Bronchial epithelial cell (primary cell): Measurements from ENCODE around the gene CHAD. TPM values are rescaled to one million over a fixed set of nuclear protein-coding genes. Genes with fewer than 3 reads are reported as not detected.

Experiments used
- DNase-seq: peaks from one replicate; pipeline ENCODE4 v3.0.0-alpha.2; 2010; ENCODE audit warnings: low read depth
- FAIRE-seq: peaks from 2 replicates; lab custom pipeline; 2011; peaks lifted over from hg19 to GRCh38; lab: Jason Lieb, UNC
- H3K27me3 ChIP-seq: 2 replicates; pipeline ENCODE4 v1.5.1; 2011; ENCODE audit warnings: low read length; ENCODE audit not compliant: control insufficient read depth, insufficient read depth
- H3K36me3 ChIP-seq: 2 replicates; pipeline ENCODE4 v1.5.1; 2011; ENCODE audit warnings: low read length; ENCODE audit not compliant: control insufficient read depth, insufficient read depth
- H3K4me3 ChIP-seq: 2 replicates; pipeline ENCODE4 v1.5.1; 2011; ENCODE audit warnings: mild to moderate bottlenecking, low read depth, low read length, control low read depth
- CTCF ChIP-seq: IDR thresholded peaks from 2 replicates; pipeline ENCODE4 v1.5.1; 2011; ENCODE audit warnings: mild to moderate bottlenecking, moderate library complexity, low read length, control low read depth, inconsistent platforms; ENCODE audit not compliant: insufficient read depth, severe bottlenecking
- total RNA-seq: library from RNA; depleted of rRNA; stranded (reverse); fragments of >200 nt; gene quantifications from 2 replicates; pipeline ENCODE4 v1.2.1, GENCODE V29; 2014

Gene CHAD
- total RNA-seq, 1 donor from 2014 or later = not detected

GRCh38 chr17:50467114-50467854 lies 1.4 kb downstream of the CHAD start:
- Histone ChIP-seq H3K36me3 (peaks cover 8% of the 10 kb centered on the region), H3K27me3 (peaks cover 8% of the 10 kb centered on the region), H3K4me3 (no peak overlapping the region)
- DNase-seq = no peak
- no peak for TF ChIP-seq CTCF
- FAIRE-seq = no peak

- DNase-seq (no peak), FAIRE-seq (no peak)
- H3K27me3 ChIP-seq = peaks cover 8% of the 10 kb centered on the region
- H3K4me3 ChIP-seq = no peak overlapping the region
- peaks cover 9% of the 10 kb centered on the region for H3K36me3 ChIP-seq
- TF ChIP-seq CTCF = no peak
Observed at GRCh38 chr17:50466371-50467113, 2.1 kb downstream of the CHAD start.

GRCh38 chr17:50465635-50466034 lies 3.0 kb downstream of the CHAD start:
- DNase-seq (no peak), FAIRE-seq (no peak)
- H3K36me3 ChIP-seq = peaks cover 9% of the 10 kb centered on the region
- H3K4me3 ChIP-seq = no peak overlapping the region
- TF ChIP-seq CTCF = no peak
- peaks cover 8% of the 10 kb centered on the region for H3K27me3 ChIP-seq

GRCh38 chr17:50465171-50465570 lies 3.5 kb downstream of the CHAD start:
- Histone ChIP-seq H3K36me3 (peaks cover 9% of the 10 kb centered on the region), H3K4me3 (no peak overlapping the region), H3K27me3 (peaks cover 8% of the 10 kb centered on the region)
- FAIRE-seq (no peak), DNase-seq (no peak)
- TF ChIP-seq CTCF = no peak

GRCh38 chr17:50464736-50465135 lies 3.9 kb downstream of the CHAD start:
- no peak overlapping the region for H3K4me3 ChIP-seq
- peaks cover 9% of the 10 kb centered on the region for H3K36me3 ChIP-seq
- peaks cover 8% of the 10 kb centered on the region for H3K27me3 ChIP-seq
- FAIRE-seq = no peak
- TF ChIP-seq CTCF = no peak
- no peak for DNase-seq
